ENCODE results near the gene RBBP8NL.

The RBBP8NL gene

DNA sequence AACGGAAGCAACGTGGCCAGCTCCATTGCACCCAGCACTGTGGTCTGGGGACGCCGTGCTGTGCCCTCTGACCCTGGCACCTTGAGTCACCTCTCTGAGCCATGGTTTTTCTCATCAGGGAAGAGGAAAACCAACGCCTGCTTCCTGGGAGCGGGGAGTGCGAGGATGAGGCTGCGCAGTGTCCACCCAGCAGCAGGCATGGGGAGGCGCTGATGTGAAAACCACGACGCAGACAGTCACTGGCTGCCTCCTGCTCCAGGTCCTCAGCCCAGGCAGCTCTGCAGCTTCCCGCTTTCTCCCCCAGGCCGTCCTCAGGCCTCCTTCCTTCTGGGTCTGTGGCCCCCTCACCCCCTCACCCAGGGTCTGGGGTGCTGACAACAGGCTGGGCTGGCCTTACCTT lies 34.5 kb upstream of the RBBP8NL start:
- DNase-seq = no peak

DNA sequence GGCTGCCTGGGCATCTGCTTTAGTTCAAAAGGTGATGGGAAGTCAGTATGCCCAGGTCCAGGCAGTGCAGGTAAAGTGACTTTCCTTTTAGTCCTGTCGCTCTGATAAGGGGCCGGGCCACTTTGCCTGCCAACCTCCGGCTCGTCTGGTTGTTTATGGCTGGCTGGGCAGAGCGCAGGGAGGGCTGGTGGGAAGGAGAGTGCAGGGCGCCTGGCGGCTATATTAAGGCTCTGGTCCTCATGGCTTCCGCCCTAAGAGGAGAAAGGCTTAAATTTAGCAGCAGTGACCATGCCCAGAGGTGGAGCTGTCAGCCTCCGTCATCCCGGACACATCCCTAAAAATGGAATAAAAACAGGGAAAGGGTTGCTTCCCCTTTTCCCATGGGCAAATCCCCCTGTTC lies 33.8 kb upstream of the RBBP8NL start:
- DNase-seq = no peak

GRCh38 chr20:62460678-62461077 lies 33.3 kb upstream of the RBBP8NL start:
- no peak for DNase-seq

DNA sequence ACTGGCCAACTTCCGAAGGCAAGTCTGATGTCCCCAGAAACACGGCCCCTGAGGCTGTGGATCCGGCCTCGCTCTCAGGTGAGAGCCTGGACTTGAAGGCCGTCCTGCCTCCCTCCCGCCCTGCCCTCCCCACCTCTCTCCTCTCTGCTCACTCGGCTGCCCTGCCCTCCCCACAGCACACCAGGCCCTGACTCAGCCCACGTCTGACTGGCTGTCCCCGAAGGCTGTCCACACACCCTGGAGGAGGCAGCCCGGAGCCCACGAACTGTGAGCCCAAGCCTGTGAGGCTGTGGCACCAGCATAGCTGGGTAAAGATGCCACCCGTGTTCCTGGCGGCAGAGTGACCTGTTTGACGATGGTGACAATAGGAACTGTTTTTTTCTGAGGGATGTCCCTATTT lies 32.1 kb upstream of the RBBP8NL start:
- DNase-seq = no peak

GRCh38 chr20:62458275-62459251 lies 31.2 kb upstream of the RBBP8NL start:
- DNase-seq = no peak

DNA sequence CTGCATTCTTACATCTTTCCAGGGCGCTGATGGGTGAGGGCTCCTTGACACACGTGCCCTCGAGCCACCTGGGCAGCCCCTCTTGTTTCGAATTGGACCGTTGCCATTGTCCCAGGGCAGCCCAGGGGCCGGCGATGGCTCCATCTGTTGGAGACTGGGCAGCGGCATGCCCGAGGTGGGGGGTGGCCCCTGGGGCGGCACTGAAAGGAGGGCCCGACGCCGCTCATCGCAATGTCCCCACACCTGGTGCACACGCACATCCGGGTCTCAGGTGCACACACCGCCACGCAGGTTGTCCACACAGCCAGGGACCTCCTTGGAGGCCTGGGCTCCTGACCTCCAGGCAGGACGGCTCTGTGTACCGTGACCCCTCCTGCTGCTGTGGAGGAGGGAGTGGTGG lies 30.5 kb upstream of the RBBP8NL start:
- DNase-seq = no peak

DNA sequence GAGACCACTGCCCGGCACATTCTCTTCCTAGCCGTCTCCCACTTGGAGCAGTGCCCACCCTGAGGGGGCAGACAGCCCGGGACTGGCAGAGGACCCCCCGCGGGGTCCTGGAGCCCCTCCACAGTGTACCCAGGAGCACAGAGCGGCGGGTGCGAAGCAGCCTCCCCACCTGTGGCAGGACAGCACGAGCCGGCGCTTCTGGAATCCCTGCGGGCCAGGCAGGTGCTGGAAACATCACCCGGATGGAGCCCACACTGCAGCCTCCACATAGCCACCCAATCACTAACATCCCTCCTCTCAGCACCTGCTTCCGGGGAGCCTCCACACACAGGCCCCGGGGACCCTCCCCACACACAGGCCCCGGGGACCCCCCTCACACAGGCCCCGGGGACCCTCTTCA lies 29.8 kb upstream of the RBBP8NL start:
- no peak for DNase-seq

DNA sequence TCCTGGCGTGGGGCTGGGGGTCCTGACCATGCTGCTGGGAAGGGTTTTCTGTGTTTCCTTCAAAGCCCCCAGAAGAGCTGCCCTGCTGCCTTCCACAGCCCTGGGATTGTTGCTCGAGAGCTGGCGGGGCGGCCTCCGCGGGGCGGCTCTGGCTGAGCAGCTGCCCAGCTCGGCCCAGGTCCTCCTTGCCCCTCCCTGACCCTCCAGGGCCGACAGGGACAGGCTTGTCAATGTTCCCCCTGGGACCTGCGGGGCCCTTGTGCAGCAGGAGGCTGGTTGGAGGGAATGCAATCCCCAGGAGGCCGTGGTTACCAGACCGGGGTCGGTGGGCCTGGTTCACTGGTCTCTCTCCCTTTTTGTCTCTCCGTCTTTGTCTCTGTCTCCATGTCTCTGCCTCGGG lies 28.6 kb upstream of the RBBP8NL start:
- no peak for DNase-seq

DNA sequence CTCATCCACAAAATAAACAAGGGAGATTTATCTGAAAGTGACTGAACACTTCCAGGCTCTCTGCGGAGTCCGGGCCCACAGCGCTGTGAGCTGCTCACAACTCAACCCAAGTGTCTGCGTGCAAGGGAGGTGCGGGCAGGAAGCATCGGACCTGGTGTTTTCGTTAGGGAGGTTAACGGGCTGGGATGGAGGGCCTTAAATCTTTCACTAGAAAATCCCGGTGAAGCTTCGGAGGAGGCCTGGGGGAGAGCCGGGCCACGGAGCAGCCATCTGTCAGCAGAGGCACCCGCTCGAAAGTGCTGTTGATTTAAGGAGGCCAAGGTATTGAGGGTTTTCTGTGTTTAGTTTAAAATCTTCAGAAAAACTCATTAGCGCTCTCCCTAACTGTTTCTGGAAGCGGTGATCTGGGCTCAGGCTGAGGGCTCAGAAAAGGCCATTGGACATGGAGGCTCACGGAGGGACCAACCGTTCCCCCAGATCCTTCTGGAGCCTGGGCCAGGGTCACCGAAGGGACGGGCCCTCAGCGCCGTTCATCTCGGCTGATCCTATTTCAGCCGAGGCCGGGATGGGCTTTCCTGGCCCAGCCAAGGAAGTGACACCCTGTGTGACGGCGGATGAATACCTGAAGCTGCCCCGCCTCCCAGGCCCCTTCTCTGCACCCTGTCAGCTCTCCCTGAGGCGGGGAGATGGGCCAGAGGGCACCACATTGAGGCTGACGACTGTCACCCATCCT lies 27.7 kb upstream of the RBBP8NL start:
- no peak for DNase-seq

DNA sequence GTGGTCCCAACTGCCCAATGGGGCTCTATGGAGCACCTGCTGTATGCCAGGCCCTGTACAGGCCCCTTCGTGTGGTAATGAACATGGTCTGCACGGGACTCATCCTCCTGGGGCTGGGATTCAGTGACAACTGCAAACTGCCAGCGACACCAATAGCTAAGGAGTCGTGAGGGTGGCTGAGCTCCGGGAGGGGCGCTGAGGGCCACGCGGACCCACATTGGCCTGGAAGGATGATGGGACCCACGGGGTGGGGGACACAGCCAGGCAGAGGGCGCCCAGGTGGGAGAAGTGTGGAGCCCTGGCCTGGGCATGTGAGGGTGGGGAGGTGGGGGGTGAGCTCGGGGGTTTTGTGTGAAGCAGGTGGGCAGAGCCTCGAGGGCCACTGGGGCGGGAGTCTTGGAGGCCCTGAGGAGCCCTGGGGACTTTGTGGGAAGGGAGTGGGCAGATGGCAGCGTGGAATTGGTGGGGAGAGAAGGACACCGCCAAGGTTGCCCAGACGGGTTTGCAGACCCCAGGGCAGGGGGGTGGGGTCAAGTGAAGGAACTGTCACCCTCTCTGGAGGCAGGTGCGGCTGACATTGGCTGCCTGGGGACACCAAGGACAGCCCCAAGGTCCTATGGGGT lies 26.0 kb upstream of the RBBP8NL start:
- no peak for DNase-seq

- DNase-seq = no peak
These were observed 25.2 kb upstream of the RBBP8NL start for GRCh38 chr20:62452475-62453095.

GRCh38 chr20:62451970-62452369 lies 24.6 kb upstream of the RBBP8NL start:
- no peak for DNase-seq

GRCh38 chr20:62451156-62451767 lies 23.9 kb upstream of the RBBP8NL start:
- DNase-seq = no peak

DNA sequence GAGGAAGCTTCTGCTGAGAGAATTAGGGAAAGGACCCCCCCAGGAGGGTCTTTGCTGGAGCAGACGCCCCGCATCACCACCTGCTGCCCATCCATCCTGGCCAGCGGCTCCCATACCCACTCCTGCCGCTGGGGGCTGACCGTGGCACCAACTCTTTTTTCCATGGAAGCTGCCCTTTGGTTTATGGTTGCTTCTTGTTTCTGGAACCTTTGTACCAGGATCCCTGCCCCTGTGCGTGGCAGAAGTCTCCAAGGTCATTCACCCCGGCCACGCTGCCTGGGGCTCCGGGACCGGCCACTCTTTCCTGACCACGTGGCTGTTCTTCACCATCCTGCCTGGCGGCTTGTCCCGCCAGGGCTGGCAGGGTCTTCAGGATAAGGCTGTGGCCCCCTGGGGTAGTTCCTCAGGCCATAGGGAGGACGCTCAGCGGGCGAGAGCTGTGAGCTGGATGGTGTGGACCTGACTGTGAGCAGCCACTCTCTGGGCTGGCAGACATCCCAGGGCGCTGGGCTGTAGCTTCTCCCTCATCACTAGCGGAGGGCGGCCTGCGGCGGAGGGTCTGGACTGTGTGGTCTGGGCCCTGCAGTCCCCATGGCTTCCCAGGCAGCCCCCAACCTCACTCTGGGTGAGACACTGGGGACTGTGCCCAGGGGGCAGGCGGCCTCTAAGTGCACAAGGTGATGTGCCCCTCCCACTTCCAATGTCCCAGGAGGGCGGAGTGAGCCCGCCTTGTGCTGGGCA lies 22.8 kb upstream of the RBBP8NL start:
- no peak for DNase-seq

- no peak for DNase-seq
These were observed 21.4 kb upstream of the RBBP8NL start for GRCh38 chr20:62448788-62449187.

DNA sequence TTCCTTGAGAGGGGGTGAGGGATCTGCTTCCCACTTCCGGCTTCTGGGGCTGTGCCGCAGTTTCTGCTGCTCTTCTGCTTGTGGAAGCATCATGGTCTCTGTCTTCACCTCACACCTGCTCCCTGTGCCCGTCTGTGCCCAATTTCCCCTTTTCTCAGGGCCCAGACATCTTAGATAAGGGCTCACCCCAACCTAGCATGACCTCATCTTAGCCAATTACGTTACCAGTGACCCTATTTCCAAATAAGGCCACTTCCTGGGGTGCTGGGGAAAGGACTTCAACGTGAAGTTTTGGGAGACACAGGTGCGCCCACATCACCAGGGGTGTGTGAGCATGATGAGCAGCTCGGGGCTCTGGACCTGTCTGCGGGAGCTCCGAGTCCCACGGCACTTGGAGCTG lies 20.7 kb upstream of the RBBP8NL start:
- no peak for DNase-seq

GRCh38 chr20:62446888-62447869 lies 19.8 kb upstream of the RBBP8NL start:
- DNase-seq = no peak

DNA sequence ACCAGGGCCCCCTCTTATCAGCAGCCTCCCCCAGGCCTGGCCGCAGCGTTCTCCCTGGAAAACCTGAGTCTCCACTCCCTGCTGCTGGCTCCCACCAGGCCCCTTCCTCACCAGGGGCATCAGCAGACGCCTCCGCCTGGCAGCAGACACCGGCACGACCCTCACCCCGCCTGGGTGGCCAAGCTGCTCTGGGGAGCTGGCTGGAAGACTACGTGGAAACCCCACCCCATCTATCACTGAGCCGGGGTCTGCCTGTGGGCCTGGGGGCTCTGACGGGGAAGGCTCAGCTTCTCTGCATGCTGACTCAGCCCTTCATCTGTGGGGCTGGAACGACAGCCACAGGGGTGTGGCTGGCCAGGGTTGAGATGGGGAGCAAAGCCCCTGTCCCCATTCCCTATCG lies 19.1 kb upstream of the RBBP8NL start:
- DNase-seq = no peak

DNA sequence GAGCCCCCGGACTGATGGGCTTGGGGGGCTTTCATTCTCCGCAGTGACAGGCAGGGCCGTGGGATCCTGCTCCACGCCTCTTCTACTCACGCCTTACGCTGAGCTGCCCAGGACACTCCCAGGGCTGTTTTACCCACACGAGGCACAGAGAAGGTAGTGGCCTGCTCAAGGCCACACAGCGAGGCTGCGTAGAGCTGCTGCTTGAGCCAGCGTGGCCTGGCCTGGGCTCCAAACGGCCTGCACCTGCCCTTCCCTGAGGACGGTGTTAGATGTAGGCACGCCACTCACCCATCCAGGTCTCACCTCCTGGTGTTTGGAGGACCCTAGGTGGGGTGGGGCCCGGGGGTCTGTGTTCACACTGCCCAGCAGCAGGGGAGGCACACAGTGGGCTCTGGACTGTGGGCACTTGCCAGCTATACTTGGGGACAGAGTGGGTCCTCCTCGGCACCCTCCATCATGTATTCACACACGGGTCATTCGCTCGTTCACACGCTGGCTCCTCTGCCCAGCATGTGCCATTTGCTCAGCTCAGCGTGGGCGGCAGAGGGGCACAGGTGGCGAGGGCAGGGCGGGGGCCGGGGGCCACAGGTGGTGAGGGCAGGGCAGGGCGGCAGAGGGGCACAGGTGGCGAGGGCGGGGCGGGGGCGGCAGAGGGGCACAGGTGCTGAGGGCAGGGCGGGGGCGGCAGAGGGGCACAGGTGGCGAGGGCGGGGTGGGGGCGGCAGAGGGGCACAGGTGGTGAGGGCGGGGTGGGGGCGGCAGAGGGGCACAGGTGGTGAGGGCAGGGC lies 18.4 kb upstream of the RBBP8NL start:
- no peak for DNase-seq

DNA sequence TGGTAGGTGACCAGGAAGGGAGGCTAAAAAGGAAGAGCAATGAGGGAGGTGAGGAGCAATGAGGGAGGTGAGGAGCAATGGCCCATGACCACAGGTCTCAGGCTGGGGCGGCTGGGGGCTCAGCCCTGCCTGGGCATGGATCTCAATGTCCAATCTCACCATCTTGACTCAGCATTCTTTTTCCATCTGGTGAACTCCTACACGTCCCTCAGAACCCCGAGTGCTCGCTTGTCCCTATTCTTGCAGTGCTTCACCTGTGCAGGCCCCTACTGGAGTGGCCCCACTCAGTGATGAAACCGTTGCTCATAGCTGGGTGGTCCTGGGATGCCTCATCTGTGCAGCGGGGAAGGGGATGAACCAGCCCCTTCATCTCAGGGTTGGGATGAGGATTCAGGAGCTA lies 16.9 kb upstream of the RBBP8NL start:
- no peak for DNase-seq

All from activated CD4-positive, alpha-beta T cell treated with anti-CD3 and anti-CD28 coated beads, Interleukin-2, Interleukin-6, amounts not matched to agents 100 ng/mL and 50 ng/mL, durations not matched to agents 16 hours and 8 hours (primary cell).